Measurements from ENCODE around the gene CNPY3. TPM values are rescaled to one million over a fixed set of nuclear protein-coding genes. Genes with fewer than 3 reads are reported as not detected.
"Not testable (repeated sequence)": the region's sequence is repeated elsewhere in the genome, so short reads cannot be mapped to it uniquely, and the experiment has no call there.

The CNPY3 gene
- total RNA-seq (2014; rRNA removed; shearing (Covaris generic)), result 34.5 and 37.8 TPM in 2 replicates

- Histone ChIP-seq H3K4me3 (ENCODE audit: insufficient read depth, low read depth, low read length) (peak within 1 kb of the TSS; percentile 41), H3K27me3 (ENCODE audit: control insufficient read depth, insufficient read depth, low read length) (no peaks in the 10 kb centered on the region), H3K36me3 (replicated peaks; ENCODE audit: control insufficient read depth, insufficient read depth, low read length) (no peaks in the 10 kb centered on the region)
- DNase-seq, result peak; percentile 96
Measured at GRCh38 chr6:42928986-42929820, at the start of gene CNPY3. CNPY3 (plus strand) TSS chr6:42929480; CDS start chr6:42929571, 91 bp downstream.

DNA sequence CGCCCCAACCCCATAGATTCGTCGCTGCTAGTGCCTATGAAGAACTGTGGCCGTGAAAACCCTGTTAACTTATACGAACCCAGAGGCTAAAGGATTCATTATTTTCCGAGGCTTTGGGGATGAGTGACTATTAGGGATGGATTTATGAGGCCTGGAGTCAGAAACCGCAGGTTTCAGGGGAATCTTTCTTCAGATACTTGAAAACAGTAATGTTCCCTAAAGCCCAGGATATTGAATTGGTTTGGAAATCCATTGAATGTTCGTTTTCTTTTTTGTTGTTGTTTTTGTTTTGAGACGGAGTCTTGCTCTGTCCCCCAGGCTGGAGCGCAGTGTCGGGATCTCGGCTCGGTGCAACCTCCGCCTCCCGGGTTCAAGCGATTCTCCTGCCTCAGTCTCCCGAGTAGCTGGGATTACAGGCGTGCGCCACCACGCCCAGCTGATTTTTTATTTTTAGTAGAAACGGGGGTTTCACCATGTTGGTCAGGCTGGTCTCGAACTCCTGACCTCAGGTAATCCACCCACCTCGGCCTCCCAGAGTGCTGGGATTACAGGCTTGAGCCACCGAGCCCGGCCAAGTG is 49.0 kb upstream of the CNPY3 start:
- Histone ChIP-seq H3K36me3 (replicated peaks; ENCODE audit: control insufficient read depth, insufficient read depth, low read length) (peaks cover 24% of the 10 kb centered on the region), H3K4me3 (ENCODE audit: insufficient read depth, low read depth, low read length) (peak overlapping the region; percentile 90)
- H3K27me3 ChIP-seq (ENCODE audit: control insufficient read depth, insufficient read depth, low read length); DNase-seq: not testable (repeated sequence)

DNA sequence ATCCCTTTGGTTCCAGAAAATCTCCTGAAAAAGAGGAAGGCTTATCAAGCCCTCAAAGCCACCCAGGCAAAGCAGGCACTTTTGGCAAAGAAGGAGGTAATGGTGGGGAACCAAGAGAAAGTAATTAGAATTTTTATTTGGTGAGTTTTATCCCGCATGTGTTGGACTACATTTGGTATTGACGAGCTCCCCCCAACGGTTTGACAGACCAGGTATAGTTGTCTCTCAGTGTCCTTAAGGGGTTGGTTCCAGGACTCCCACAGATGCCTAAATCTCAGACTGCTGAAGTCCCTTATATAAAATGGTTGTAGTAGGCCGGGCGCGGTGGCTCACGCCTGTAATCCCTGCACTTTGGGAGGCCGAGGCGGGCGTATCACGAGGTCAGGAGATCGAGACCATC is 48.4 kb upstream of the CNPY3 start:
- peak overlapping the region; percentile 90 for H3K4me3 ChIP-seq (ENCODE audit: insufficient read depth, low read depth, low read length)
- peaks cover 29% of the 10 kb centered on the region for H3K36me3 ChIP-seq (replicated peaks; ENCODE audit: control insufficient read depth, insufficient read depth, low read length)
- not testable (repeated sequence) for DNase-seq; H3K27me3 ChIP-seq (ENCODE audit: control insufficient read depth, insufficient read depth, low read length)

- DNase-seq, result no peak
- Histone ChIP-seq H3K27me3 (ENCODE audit: control insufficient read depth, insufficient read depth, low read length) (no peaks in the 10 kb centered on the region), H3K4me3 (ENCODE audit: insufficient read depth, low read depth, low read length) (no peak overlapping the region), H3K36me3 (replicated peaks; ENCODE audit: control insufficient read depth, insufficient read depth, low read length) (peaks cover 33% of the 10 kb centered on the region)
Measured at GRCh38 chr6:42885702-42886101, 43.6 kb upstream of the CNPY3 start.

DNA sequence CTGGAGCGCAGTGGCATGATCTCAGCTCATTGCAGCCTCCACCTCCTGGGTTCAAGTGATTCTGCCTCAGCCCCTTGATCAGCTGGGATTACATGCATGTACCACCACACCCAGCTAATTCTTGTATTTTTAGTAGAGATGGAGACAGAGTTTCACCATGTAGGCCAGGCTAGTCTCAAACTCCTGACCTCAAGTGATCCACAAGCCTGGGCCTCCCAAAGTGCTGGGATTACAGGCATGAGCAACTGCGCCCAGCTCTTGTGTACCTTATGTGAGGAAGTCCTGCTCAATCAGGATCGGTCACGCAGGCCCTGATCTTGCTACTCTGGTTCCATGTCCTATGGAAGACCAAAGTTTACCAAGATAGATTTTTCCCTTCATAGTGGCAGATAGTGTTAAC is 41.1 kb upstream of the CNPY3 start:
- not testable (repeated sequence) for H3K27me3 ChIP-seq (ENCODE audit: control insufficient read depth, insufficient read depth, low read length); DNase-seq; H3K4me3 ChIP-seq (ENCODE audit: insufficient read depth, low read depth, low read length)
- H3K36me3 ChIP-seq (replicated peaks; ENCODE audit: control insufficient read depth, insufficient read depth, low read length), result peaks cover 28% of the 10 kb centered on the region

GRCh38 chr6:42889815-42890214 is 39.5 kb upstream of the CNPY3 start:
- H3K36me3 ChIP-seq (replicated peaks; ENCODE audit: control insufficient read depth, insufficient read depth, low read length), result peaks cover 13% of the 10 kb centered on the region
- DNase-seq, result peak; percentile 45
- peak overlapping the region; percentile 96 for H3K4me3 ChIP-seq (ENCODE audit: insufficient read depth, low read depth, low read length)
- H3K27me3 ChIP-seq (ENCODE audit: control insufficient read depth, insufficient read depth, low read length), result no peaks in the 10 kb centered on the region

DNA sequence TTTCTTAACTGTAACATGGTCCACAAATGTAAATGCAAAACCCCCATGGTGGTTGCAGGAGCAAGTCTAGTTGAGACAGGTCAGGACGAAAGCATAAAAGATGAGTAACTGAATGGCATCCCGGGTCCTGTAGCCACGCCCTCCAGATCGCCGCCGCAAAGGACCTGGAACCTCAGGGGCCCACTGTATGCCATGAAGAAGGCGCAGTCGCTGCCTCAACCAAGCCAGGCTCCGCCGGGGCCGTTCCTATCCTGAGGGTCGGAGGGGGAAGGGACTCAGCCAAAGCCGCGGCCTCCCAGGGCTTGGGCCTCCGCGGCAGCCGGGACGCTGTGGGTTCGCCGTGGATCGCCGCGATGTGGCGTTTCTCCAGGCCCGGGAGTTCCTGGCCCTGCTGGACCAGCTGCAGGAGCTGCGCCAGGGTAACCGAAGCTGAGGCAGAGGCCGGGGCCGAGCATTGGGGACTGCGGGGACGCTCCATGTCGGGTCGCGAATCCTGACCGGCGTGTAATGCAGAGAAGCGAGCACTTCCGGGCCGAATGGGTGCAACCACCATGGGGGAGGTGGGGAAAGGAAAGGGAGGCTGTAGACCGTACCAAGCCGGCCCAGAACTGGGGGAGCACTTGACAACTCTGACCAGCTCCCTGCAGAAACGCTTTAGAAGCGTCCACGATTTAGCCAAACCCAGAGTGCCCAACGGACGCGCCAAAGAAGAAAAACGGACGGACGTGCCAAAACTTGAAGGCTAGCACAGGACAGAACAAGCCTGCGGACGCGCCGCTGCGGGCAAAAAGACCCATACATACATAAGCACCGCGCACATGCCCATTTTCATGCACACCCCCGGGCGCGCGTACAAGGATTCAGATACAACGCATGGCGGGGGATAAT is 38.7 kb upstream of the CNPY3 start:
- DNase-seq, result peak; percentile 93
- Histone ChIP-seq H3K4me3 (ENCODE audit: insufficient read depth, low read depth, low read length) (peak overlapping the region; percentile 96), H3K27me3 (ENCODE audit: control insufficient read depth, insufficient read depth, low read length) (no peaks in the 10 kb centered on the region), H3K36me3 (replicated peaks; ENCODE audit: control insufficient read depth, insufficient read depth, low read length) (peaks cover 7% of the 10 kb centered on the region)

GRCh38 chr6:42891199-42891722 is 38.0 kb upstream of the CNPY3 start:
- DNase-seq, result no peak
- H3K36me3 ChIP-seq (replicated peaks; ENCODE audit: control insufficient read depth, insufficient read depth, low read length), result peaks cover 2% of the 10 kb centered on the region
- H3K27me3 ChIP-seq (ENCODE audit: control insufficient read depth, insufficient read depth, low read length), result no peaks in the 10 kb centered on the region
- peak overlapping the region; percentile 96 for H3K4me3 ChIP-seq (ENCODE audit: insufficient read depth, low read depth, low read length)

GRCh38 chr6:42894041-42894828 is 35.0 kb upstream of the CNPY3 start:
- not testable (repeated sequence) for H3K27me3 ChIP-seq (ENCODE audit: control insufficient read depth, insufficient read depth, low read length); H3K36me3 ChIP-seq (replicated peaks; ENCODE audit: control insufficient read depth, insufficient read depth, low read length); DNase-seq; H3K4me3 ChIP-seq (ENCODE audit: insufficient read depth, low read depth, low read length)

- DNase-seq, result no peak
- Histone ChIP-seq H3K36me3 (replicated peaks; ENCODE audit: control insufficient read depth, insufficient read depth, low read length) (no peaks in the 10 kb centered on the region), H3K4me3 (ENCODE audit: insufficient read depth, low read depth, low read length) (no peak overlapping the region), H3K27me3 (ENCODE audit: control insufficient read depth, insufficient read depth, low read length) (no peaks in the 10 kb centered on the region)
Measured at GRCh38 chr6:42896178-42896719, 33.0 kb upstream of the CNPY3 start.

DNA sequence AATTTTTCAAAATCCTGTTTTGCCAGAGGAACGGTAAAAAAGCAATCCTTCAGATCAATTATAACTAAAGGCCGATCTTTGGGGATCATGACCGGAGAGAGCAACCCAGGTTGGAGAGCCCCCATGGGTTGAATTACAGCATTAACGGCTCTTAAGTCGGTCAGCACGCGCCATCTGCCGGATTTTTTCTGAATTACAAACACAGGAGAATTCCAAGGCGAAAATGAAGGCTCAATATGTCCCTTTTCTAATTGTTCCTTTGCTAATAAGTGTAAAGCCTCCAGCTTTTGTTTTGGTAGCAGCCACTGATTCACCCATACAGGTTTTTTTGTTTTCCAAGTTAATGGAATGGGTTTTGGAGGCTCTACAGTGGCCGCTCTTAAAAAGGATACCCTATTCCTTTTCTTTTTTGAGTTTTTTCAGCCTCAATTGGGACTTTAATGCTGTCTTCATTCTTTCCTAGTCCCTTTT is 30.4 kb upstream of the CNPY3 start:
- no peaks in the 10 kb centered on the region for H3K36me3 ChIP-seq (replicated peaks; ENCODE audit: control insufficient read depth, insufficient read depth, low read length)
- no peaks in the 10 kb centered on the region for H3K27me3 ChIP-seq (ENCODE audit: control insufficient read depth, insufficient read depth, low read length)
- no peak overlapping the region for H3K4me3 ChIP-seq (ENCODE audit: insufficient read depth, low read depth, low read length)
- peak; percentile 51 for DNase-seq

DNA sequence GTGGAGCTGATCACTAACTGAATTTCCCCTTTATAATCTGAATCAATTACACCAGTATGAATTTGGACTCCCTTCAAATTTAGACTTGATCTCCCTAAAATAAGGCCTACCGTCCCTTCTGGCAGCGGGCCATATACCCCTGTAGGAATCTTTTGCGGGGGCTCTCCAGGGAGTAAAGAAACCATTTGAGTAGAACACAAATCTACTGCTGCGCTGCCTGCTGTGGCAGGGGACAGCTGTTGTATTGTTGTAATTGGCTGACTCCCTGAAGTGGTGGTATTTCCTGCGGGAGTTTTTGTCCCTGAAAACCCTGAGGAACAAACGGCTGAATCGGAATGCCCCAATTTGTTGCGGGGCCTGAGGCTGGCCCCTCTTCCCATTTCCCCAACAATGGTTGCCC is 29.4 kb upstream of the CNPY3 start:
- no peak overlapping the region for H3K4me3 ChIP-seq (ENCODE audit: insufficient read depth, low read depth, low read length)
- no peaks in the 10 kb centered on the region for H3K36me3 ChIP-seq (replicated peaks; ENCODE audit: control insufficient read depth, insufficient read depth, low read length)
- H3K27me3 ChIP-seq (ENCODE audit: control insufficient read depth, insufficient read depth, low read length), result no peaks in the 10 kb centered on the region
- no peak for DNase-seq

- no peaks in the 10 kb centered on the region for H3K36me3 ChIP-seq (replicated peaks; ENCODE audit: control insufficient read depth, insufficient read depth, low read length)
- H3K4me3 ChIP-seq (ENCODE audit: insufficient read depth, low read depth, low read length), result no peak overlapping the region
- peak; percentile 55 for DNase-seq
- H3K27me3 ChIP-seq (ENCODE audit: control insufficient read depth, insufficient read depth, low read length), result no peaks in the 10 kb centered on the region
Measured at GRCh38 chr6:42901538-42901957, 27.7 kb upstream of the CNPY3 start.
